ENCODE results near the gene DNAH6.

- TF ChIP-seq, protein P1, sequence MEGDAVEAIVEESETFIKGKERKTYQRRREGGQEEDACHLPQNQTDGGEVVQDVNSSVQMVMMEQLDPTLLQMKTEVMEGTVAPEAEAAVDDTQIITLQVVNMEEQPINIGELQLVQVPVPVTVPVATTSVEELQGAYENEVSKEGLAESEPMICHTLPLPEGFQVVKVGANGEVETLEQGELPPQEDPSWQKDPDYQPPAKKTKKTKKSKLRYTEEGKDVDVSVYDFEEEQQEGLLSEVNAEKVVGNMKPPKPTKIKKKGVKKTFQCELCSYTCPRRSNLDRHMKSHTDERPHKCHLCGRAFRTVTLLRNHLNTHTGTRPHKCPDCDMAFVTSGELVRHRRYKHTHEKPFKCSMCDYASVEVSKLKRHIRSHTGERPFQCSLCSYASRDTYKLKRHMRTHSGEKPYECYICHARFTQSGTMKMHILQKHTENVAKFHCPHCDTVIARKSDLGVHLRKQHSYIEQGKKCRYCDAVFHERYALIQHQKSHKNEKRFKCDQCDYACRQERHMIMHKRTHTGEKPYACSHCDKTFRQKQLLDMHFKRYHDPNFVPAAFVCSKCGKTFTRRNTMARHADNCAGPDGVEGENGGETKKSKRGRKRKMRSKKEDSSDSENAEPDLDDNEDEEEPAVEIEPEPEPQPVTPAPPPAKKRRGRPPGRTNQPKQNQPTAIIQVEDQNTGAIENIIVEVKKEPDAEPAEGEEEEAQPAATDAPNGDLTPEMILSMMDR (IDR thresholded peaks at IDR 0.05; ENCODE audit: control extremely low read depth in 1 of 3, insufficient read depth in 1 of 3, low read depth in 1 of 3, low read length in 3 of 3): no peak
- TF ChIP-seq GTF2F1 (IDR thresholded peaks at IDR 0.05; ENCODE audit: borderline replicate concordance, low read depth, low read length) (no peak), POLR2AphosphoS5 (IDR thresholded peaks at IDR 0.05; ENCODE audit: low read depth, low read length) (no peak), POLR2A (IDR thresholded peaks at IDR 0.05; ENCODE audit: control extremely low read depth in 1 of 2, low read depth in 2 of 2, low read length in 2 of 2) (no peak)
Observed at GRCh38 chr2:84838434-84839145, 322.3 kb downstream of the DNAH6 start.
